ENCODE data around the gene MTG2.

The MTG2 gene

GRCh38 chr20:62157387-62158087 is 25.3 kb upstream of the MTG2 start:
- Histone ChIP-seq H3K4me1 (ENCODE audit: control insufficient read depth, low read length) (no peaks in the 10 kb centered on the region), H3K27me3 (ENCODE audit: control insufficient read depth, low read length) (no peaks in the 10 kb centered on the region), H3K27ac (ENCODE audit: low read depth, low read length) (no peak overlapping the region), H3F3A (ENCODE audit: control insufficient read depth, insufficient read depth) (no peaks in the 10 kb centered on the region), H4K20me1 (ENCODE audit: control insufficient read depth, insufficient read depth, low read depth, low read length) (no peaks in the 10 kb centered on the region; the same call in 1 of the 2 replicates), H3K4me3 (ENCODE audit: low read length) (no peak overlapping the region), H3K36me3 (ENCODE audit: control insufficient read depth, low read length) (peaks cover 11% of the 10 kb centered on the region; the same call in 1 of the 2 replicates), H3K9me3 (ENCODE audit: control insufficient read depth, insufficient read depth, low read length) (no peaks in the 10 kb centered on the region), H3K4me2 (ENCODE audit: low read length) (no peak overlapping the region), H3K9me2 (replicated peaks; ENCODE audit: control insufficient read depth, low read length) (no peaks in the 10 kb centered on the region), H3K79me2 (ENCODE audit: control insufficient read depth, low read length) (peaks cover 63% of the 10 kb centered on the region)
- no peak for TF ChIP-seq EZH2phosphoT487 (IDR thresholded peaks at IDR 0.05; ENCODE audit: borderline replicate concordance, low read length)
- no peak for TF ChIP-seq CTCF (IDR thresholded peaks at IDR 0.05; ENCODE audit: low read depth, low read length, poor library complexity, severe bottlenecking)

- Histone ChIP-seq H3F3A (ENCODE audit: control insufficient read depth, insufficient read depth) (no peaks in the 10 kb centered on the region), H4K20me1 (ENCODE audit: control insufficient read depth, insufficient read depth, low read depth, low read length) (no peaks in the 10 kb centered on the region; the same call in 1 of the 2 replicates), H3K4me3 (ENCODE audit: low read length) (no peak overlapping the region), H3K36me3 (ENCODE audit: control insufficient read depth, low read length) (peaks cover 7% of the 10 kb centered on the region; the same call in 1 of the 2 replicates), H3K27ac (ENCODE audit: low read depth, low read length) (no peak overlapping the region), H3K9me2 (replicated peaks; ENCODE audit: control insufficient read depth, low read length) (no peaks in the 10 kb centered on the region), H3K4me1 (ENCODE audit: control insufficient read depth, low read length) (no peaks in the 10 kb centered on the region), H3K9me3 (ENCODE audit: control insufficient read depth, insufficient read depth, low read length) (no peaks in the 10 kb centered on the region), H3K27me3 (ENCODE audit: control insufficient read depth, low read length) (no peaks in the 10 kb centered on the region), H3K79me2 (ENCODE audit: control insufficient read depth, low read length) (peaks cover 59% of the 10 kb centered on the region), H3K4me2 (ENCODE audit: low read length) (no peak overlapping the region)
- TF ChIP-seq EZH2phosphoT487 (IDR thresholded peaks at IDR 0.05; ENCODE audit: borderline replicate concordance, low read length) (no peak), CTCF (IDR thresholded peaks at IDR 0.05; ENCODE audit: low read depth, low read length, poor library complexity, severe bottlenecking) (no peak)
These were observed 24.8 kb upstream of the MTG2 start for GRCh38 chr20:62158088-62158400.

- H3K4me3 ChIP-seq (ENCODE audit: low read length): no peak overlapping the region
- no peaks in the 10 kb centered on the region for H3K9me3 ChIP-seq (ENCODE audit: control insufficient read depth, insufficient read depth, low read length)
- no peaks in the 10 kb centered on the region for H3F3A ChIP-seq (ENCODE audit: control insufficient read depth, insufficient read depth)
- TF ChIP-seq EZH2phosphoT487 (IDR thresholded peaks at IDR 0.05; ENCODE audit: borderline replicate concordance, low read length) (no peak), CTCF (IDR thresholded peaks at IDR 0.05; ENCODE audit: low read depth, low read length, poor library complexity, severe bottlenecking) (no peak)
- no peak overlapping the region for H3K27ac ChIP-seq (ENCODE audit: low read depth, low read length)
- H3K27me3 ChIP-seq (ENCODE audit: control insufficient read depth, low read length): no peaks in the 10 kb centered on the region
- no peaks in the 10 kb centered on the region for H3K9me2 ChIP-seq (replicated peaks; ENCODE audit: control insufficient read depth, low read length)
- H3K4me2 ChIP-seq (ENCODE audit: low read length): no peak overlapping the region
- H3K36me3 ChIP-seq (ENCODE audit: control insufficient read depth, low read length): peaks cover 7% of the 10 kb centered on the region; the same call in 1 of the 2 replicates
- H3K79me2 ChIP-seq (ENCODE audit: control insufficient read depth, low read length): peaks cover 54% of the 10 kb centered on the region
- H3K4me1 ChIP-seq (ENCODE audit: control insufficient read depth, low read length): no peaks in the 10 kb centered on the region
- no peaks in the 10 kb centered on the region; the same call in 1 of the 2 replicates for H4K20me1 ChIP-seq (ENCODE audit: control insufficient read depth, insufficient read depth, low read depth, low read length)
These were observed 24.3 kb upstream of the MTG2 start for GRCh38 chr20:62158541-62158940.
